GM23338 (cell line): ENCODE measurements around the gene ITGB5. TPM values are rescaled to one million over a fixed set of nuclear protein-coding genes. Genes with fewer than 3 reads are reported as not detected.
"Not testable (repeated sequence)": the region's sequence is repeated elsewhere in the genome, so short reads cannot be mapped to it uniquely, and the experiment has no call there.

Experiments used
- ATAC-seq: fragments of 200-7000 bp; cut with Tn5 transposase; 3 replicates; pipeline ENCODE4 v1.9.1; 2020
- DNase-seq: peaks from one replicate; pipeline ENCODE4 v3.0.0-alpha.2; 2015; ENCODE audit warnings: low spot score
- H2AFZ ChIP-seq: fragments of 200-600 bp; sonication (generic); 2 replicates; pipeline ENCODE4 v1.8.0; 2016; ENCODE audit warnings: antibody characterized with exemption, mild to moderate bottlenecking, moderate library complexity
- H3F3A ChIP-seq: fragments of 200-600 bp; sonication (generic); replicated peaks from 2 replicates; pipeline ENCODE4 v1.8.0; 2017; ENCODE audit warnings: antibody characterized with exemption, mixed run types, low read depth
- H3K27ac ChIP-seq: fragments of 200-600 bp; sonication (generic); 2 replicates; pipeline ENCODE4 v1.6.1; 2016; ENCODE audit warnings: low read depth
- H3K27me3 ChIP-seq: fragments of 200-600 bp; sonication (generic); 2 replicates; pipeline ENCODE4 v1.8.0; 2016; ENCODE audit warnings: mild to moderate bottlenecking, mixed run types, moderate library complexity; ENCODE audit not compliant: insufficient read depth
- H3K36me3 ChIP-seq: fragments of 200-600 bp; sonication (generic); 2 replicates; pipeline ENCODE4 v1.8.0; 2016; ENCODE audit warnings: mild to moderate bottlenecking; ENCODE audit not compliant: insufficient read depth
- H3K4me1 ChIP-seq: fragments of 200-600 bp; sonication (generic); 2 replicates; pipeline ENCODE4 v1.8.0; 2016; ENCODE audit warnings: mild to moderate bottlenecking, moderate library complexity; ENCODE audit not compliant: insufficient read depth
- H3K4me2 ChIP-seq: fragments of 200-600 bp; sonication (generic); 2 replicates; pipeline ENCODE4 v1.7.1; 2017; ENCODE audit warnings: mixed run types
- H3K4me3 ChIP-seq: fragments of 200-600 bp; sonication (generic); 2 replicates; pipeline ENCODE4 v1.6.1; 2016; ENCODE audit warnings: mixed run types
- H3K79me2 ChIP-seq: fragments of 200-600 bp; sonication (generic); replicated peaks from 2 replicates; pipeline ENCODE4 v1.8.0; 2017; ENCODE audit warnings: mild to moderate bottlenecking; ENCODE audit not compliant: insufficient read depth
- H3K9me2 ChIP-seq: fragments of 200-600 bp; sonication (generic); 2 replicates; pipeline ENCODE4 v1.8.0; 2017; ENCODE audit not compliant: insufficient read depth
- H4K20me1 ChIP-seq: fragments of 200-600 bp; sonication (generic); replicated peaks from 2 replicates; pipeline ENCODE4 v1.8.0; 2017; ENCODE audit warnings: mild to moderate bottlenecking; ENCODE audit not compliant: insufficient read depth
- H3K27ac Mint-ChIP-seq: 2 replicates; pipeline ENCODE4 v1.8.0; 2020; ENCODE audit warnings: inconsistent platforms, mild to moderate bottlenecking, moderate library complexity, mixed read lengths
- H3K27me3 Mint-ChIP-seq: 3 replicates; pipeline ENCODE4 v1.8.0; 2022; ENCODE audit warnings: low read depth, mild to moderate bottlenecking, moderate library complexity, mixed read lengths, inconsistent platforms; ENCODE audit not compliant: insufficient read depth, poor library complexity
- H3K36me3 Mint-ChIP-seq: 3 replicates; pipeline ENCODE4 v1.8.0; 2021; ENCODE audit warnings: low read depth, mild to moderate bottlenecking, inconsistent platforms, moderate library complexity, mixed read lengths
- H3K4me1 Mint-ChIP-seq: 3 replicates; pipeline ENCODE4 v1.8.0; 2020; ENCODE audit warnings: mild to moderate bottlenecking, inconsistent platforms, mixed read lengths
- H3K4me3 Mint-ChIP-seq: 3 replicates; pipeline ENCODE4 v1.8.0; 2021; ENCODE audit warnings: moderate library complexity, mild to moderate bottlenecking, inconsistent platforms, mixed read lengths
- H3K9me3 Mint-ChIP-seq: 3 replicates; pipeline ENCODE4 v1.8.0; 2020; ENCODE audit warnings: moderate library complexity, mild to moderate bottlenecking, inconsistent platforms, mixed read lengths
- CREB1 ChIP-seq: fragments of 250-450 bp; sonication (Bioruptor Pico); IDR thresholded peaks from 2 replicates; pipeline ENCODE4 v1.5.0; 2020; ENCODE audit warnings: low read depth, mild to moderate bottlenecking, moderate library complexity
- NANOG ChIP-seq: IDR thresholded peaks from 2 replicates; pipeline ENCODE4 v1.6.1; 2016; ENCODE audit warnings: antibody characterized with exemption, borderline replicate concordance
- POLR2AphosphoS5 ChIP-seq: IDR thresholded peaks from 2 replicates; pipeline ENCODE4 v1.6.1; 2016; ENCODE audit warnings: antibody characterized with exemption, low read depth
- ZNF462 ChIP-seq: fragments of 250-450 bp; sonication (Bioruptor Pico); IDR thresholded peaks from 2 replicates; pipeline ENCODE4 v1.5.0; 2020; ENCODE audit warnings: mild to moderate bottlenecking, moderate library complexity
- polyA plus RNA-seq: library from polyadenylated mRNA; unstranded; fragments of >200 nt; fragmentation: Nextera tagmentation; extraction: Ambion mirVana; gene quantifications from 2 replicates; pipeline ENCODE4 v1.2.1, GENCODE V29; 2016
- total RNA-seq: library from RNA; depleted of rRNA; stranded (reverse); fragments of >200 nt; shearing (Covaris generic); gene quantifications from 2 replicates; pipeline ENCODE4 v1.2.3, GENCODE V29; 2014
- TF ChIP-seq, protein P1 (sequence below), 2 experiments: fragments of 200-600 bp in 1 of 2; sonication (generic) in 1 of 2; conservative IDR thresholded peaks; 2 replicates each; pipeline versions ENCODE4 v1.5.1 to v1.6.1; 2016 to 2017; ENCODE audit warnings: antibody characterized with exemption in 2 of 2, low read depth in 2 of 2, mild to moderate bottlenecking in 2 of 2, moderate library complexity in 1 of 2

The ITGB5 gene
- total and polyA plus RNA-seq, 2 experiments from 2014 or later, result 68.2 to 269 TPM

DNA sequence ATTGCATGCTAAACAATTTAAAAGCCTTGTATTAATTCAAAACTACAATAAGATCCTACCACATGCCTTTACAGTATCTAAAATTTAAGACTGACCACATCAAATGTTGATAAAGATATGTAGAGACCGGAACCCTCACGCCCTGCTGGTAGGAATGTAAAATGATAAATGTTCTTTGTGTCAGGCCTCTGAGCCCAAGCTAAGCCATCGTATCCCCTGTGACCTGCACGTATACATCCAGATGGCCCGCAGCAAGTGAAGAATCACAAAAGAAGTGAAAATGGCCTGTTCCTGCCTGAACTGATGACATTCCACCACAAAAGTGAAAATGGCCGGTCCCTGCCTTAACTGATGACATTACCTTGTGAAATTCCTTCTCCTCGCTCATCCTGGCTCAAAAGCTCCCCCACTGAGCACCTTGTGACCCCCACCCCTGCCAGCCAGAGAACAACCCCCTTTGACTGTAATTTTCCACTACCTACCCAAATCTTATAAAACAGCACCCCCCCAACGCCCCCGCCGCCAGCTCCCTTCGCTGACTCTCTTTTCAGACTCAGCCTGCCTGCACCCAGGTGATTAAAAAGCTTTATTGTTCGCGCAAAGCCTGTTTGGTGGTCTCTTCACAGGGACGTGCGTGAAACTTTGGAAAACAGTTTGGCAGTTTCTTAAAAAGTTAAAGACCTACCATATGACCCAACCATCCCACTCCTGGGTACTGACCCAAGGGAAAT lies 59.5 kb downstream of the ITGB5 start:
- Mint-ChIP-seq H3K27me3 (peaks cover 17% of the 10 kb centered on the region), H3K4me3 (peak overlapping the region; percentile 57), H3K36me3 (peaks cover 50% of the 10 kb centered on the region), H3K4me1 (peaks cover 63% of the 10 kb centered on the region), H3K27ac (peak overlapping the region; percentile 98)
- 0 out of 2 replicates have a peak, but pooled peaks have one; percentile 14 for TF ChIP-seq CREB1
- TF ChIP-seq, protein P1, sequence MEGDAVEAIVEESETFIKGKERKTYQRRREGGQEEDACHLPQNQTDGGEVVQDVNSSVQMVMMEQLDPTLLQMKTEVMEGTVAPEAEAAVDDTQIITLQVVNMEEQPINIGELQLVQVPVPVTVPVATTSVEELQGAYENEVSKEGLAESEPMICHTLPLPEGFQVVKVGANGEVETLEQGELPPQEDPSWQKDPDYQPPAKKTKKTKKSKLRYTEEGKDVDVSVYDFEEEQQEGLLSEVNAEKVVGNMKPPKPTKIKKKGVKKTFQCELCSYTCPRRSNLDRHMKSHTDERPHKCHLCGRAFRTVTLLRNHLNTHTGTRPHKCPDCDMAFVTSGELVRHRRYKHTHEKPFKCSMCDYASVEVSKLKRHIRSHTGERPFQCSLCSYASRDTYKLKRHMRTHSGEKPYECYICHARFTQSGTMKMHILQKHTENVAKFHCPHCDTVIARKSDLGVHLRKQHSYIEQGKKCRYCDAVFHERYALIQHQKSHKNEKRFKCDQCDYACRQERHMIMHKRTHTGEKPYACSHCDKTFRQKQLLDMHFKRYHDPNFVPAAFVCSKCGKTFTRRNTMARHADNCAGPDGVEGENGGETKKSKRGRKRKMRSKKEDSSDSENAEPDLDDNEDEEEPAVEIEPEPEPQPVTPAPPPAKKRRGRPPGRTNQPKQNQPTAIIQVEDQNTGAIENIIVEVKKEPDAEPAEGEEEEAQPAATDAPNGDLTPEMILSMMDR (conservative IDR thresholded peaks at IDR 0.05; ENCODE audit: low read depth in 2 of 2), result peak; percentile 52 to 75
- Histone ChIP-seq H3K4me2 (peak overlapping the region; percentile 64), H3K4me3 (peak overlapping the region; percentile 26), H3K4me1 (peaks cover 52% of the 10 kb centered on the region), H3K79me2 (peaks cover 32% of the 10 kb centered on the region), H3K27ac (peak overlapping the region; percentile 98)
- ATAC-seq, result peak; percentile 86
- not testable (repeated sequence) for H2AFZ ChIP-seq, H3K27me3 ChIP-seq, H3K36me3 ChIP-seq, H3F3A ChIP-seq, H3K9me3 Mint-ChIP-seq, H4K20me1 ChIP-seq, H3K9me2 ChIP-seq
- peak; percentile 93 for DNase-seq

DNA sequence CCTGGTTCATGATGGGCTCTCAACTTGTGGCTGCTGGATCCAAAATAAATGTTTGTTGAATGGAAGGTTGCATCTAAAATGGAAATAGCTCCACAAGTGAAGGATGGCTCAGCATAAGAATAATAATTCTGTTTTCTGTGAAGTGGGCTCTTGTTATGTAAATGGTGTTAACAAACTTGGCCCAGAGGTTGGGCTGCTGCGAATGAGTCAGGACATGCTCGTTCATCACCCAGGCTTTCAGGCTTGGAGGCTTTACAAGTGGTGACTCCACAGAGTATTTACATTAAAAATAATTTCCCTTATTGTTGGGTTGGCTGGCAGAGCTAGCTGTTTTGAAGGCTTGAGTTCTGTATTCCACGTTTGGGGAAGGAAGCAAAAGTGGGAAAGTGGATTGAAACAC lies 60.5 kb downstream of the ITGB5 start:
- Histone ChIP-seq H3K36me3 (no peaks in the 10 kb centered on the region), H3K4me2 (peak overlapping the region; percentile 25), H3K27ac (peak overlapping the region; percentile 95), H3K27me3 (no peaks in the 10 kb centered on the region), H3K9me2 (no peaks in the 10 kb centered on the region), H3F3A (peaks cover 7% of the 10 kb centered on the region), H2AFZ (no peak overlapping the region), H3K4me1 (peaks cover 52% of the 10 kb centered on the region), H4K20me1 (no peaks in the 10 kb centered on the region), H3K4me3 (peak overlapping the region; percentile 4), H3K79me2 (peaks cover 27% of the 10 kb centered on the region)
- peak overlapping the region; percentile 52 for H3K4me3 Mint-ChIP-seq
- H3K27me3 Mint-ChIP-seq, result peaks cover 17% of the 10 kb centered on the region
- peaks cover 48% of the 10 kb centered on the region for H3K36me3 Mint-ChIP-seq
- H3K4me1 Mint-ChIP-seq, result peaks cover 65% of the 10 kb centered on the region
- ATAC-seq (peak; percentile 85), DNase-seq (peak; percentile 79)
- H3K9me3 Mint-ChIP-seq, result no peaks in the 10 kb centered on the region
- TF ChIP-seq POLR2AphosphoS5 (no peak), ZNF462 (CRISPR knock-in tag) (0 out of 2 replicates have a peak, but pooled peaks have one; percentile 17), CREB1 (no peak), NANOG (peak; percentile 77; the same call in 1 of the 2 replicates)
- H3K27ac Mint-ChIP-seq, result peak overlapping the region; percentile 98
